ENCODE data around the gene STAB2.
A peak's percentile ranks its signal among the peaks of the same experiment; 100 is the strongest.

Gene STAB2

GRCh38 chr12:103586791-103587370, at the start of gene STAB2:
TSS of gene STAB2 (plus strand) at chr12:103587273. CDS start at chr12:103587477, 204 bp downstream.
- no peak for DNase-seq

DNA sequence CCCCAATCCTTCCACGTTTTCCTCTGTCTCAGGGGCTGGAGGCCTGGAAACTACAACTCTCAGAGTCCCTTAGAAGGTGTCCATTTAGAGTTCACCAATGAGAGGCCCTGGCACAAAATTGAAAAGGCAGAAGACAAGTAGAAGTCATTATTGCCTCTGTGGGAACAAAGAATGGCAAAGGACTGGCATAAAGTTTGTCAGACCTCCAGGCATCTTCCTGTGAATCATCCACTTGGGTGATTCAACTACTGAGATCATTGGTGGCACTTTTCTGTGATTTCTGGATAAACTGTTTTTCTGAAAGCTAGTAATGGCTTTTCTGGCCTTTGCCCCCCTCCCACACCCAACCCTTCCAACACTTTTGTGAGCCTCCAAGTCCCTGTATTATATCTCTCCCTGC, 48.7 kb upstream of the STAB2 start:
- no peak for DNase-seq

GRCh38 chr12:103540319-103540718, 46.8 kb upstream of the STAB2 start:
- DNase-seq: no peak

GRCh38 chr12:103542078-103542477, 45.0 kb upstream of the STAB2 start:
- DNase-seq: no peak

- no peak for DNase-seq
Observed at GRCh38 chr12:103546959-103547358, 40.1 kb upstream of the STAB2 start.

GRCh38 chr12:103547376-103547775, 39.7 kb upstream of the STAB2 start:
- no peak for DNase-seq

- no peak for DNase-seq
Observed at GRCh38 chr12:103547929-103548328, 39.1 kb upstream of the STAB2 start.

DNA sequence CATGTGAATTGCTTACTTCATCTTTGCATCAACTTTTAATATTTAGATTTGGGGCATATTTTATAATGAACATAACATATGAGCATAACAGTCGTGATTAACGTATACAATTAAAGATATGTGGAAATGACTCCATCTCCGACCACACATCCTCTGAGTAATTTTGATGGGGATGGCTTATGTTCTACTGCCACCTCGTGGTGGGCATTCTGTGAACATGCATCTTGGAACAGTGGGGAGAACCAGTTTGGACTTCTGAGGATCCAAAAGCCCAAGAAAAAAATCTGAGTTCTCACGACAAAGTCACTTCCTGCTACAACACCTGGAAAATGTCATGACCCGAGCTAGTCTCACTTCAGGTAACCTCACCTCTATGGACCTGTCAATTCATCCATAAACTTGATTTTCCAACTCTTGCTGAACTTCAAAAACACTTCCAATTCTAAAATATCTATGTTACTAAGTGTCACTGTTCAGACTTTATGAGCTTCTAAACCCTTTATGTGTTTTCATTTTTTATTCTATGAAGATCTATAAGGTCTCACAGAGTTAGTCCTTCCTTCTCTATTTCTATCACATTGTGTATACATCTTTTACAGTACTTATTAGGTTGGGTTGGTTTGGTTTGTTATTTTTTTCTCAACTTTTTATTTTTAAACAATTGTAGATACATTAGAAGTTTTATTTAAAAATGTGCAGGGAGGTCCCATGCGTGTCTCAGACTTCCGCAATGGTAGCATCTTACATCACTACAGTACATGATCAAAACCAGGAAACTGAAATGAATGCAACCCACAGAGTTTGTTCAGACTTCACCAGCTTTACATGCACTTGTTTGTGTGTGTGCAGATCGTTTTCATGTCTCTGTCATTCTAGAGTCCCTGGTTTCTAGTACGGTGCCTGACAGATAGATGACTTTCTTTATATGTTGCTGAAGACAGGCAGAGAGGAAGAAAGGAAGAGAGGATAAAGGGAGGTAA, 38.2 kb upstream of the STAB2 start:
- DNase-seq: peak; percentile 65

DNA sequence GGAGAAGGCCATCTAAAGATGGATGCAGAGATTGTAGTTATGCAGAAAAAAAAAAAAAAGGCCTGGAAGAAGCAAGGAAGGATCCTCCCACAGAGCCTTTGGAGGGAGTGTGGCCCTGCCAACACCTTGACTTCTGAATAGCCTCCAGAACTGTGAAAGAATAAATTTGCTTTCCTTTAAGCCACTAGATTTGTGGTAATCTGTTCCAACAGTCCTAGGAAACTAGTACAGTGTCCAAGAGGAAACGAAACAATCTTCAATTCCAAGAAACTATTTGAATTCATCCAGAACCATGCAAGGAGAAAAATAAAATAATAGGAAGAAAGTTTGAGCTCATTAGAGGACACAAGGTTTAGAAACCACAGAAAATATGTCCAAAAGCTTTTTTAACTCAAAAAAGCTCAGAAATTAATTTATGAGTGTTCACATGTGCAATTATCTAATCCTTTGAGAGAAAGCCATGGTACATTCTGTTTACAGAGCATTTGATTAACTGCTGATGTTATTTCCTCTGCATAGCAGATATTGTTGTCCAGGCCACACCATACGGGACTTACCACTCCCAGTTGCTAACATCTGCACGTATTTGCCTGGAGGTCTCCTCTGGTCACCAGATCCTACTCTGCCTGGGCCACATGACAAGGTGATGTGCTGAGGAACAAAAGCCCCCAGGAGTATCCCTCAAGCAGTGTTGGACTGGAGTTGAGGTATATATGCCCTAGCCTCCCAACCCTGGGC, 30.0 kb upstream of the STAB2 start:
- no peak for DNase-seq

DNA sequence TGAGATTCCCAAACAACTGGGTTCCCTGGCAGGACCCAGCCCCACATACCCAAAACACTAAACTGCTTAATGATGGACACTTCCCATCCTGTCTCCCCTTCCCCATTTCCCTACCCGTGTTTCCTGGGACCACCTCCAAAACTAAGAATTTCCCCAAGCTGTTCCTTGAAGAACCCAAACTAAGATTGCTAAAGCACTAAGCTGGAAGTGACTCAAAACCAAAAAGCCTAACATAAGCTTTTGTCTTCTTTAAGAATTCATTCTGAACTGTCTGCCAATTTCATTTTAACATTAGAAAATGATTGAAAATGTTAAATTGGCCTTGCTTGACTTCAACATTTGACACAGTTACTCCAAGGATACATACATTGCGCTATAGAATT, 29.5 kb upstream of the STAB2 start:
- DNase-seq: no peak

DNA sequence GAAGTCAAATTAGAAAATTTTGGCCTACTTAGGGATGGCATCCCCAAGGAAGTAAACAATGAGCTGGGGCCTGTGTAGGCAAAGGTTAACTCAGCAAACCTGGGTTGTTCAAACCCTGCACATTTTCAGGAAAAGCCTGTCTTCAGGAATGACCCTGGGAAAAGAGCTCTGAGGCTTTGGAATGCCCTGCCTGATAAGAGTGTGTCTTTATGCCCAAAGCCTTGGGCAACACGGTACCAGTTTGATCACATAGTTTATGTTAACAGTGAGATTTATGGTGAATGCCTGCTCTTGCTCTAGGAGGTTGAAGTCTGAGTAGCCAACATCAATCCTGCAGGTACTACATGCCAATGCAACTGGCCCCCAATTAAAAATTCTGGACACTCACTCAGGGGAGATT, 28.2 kb upstream of the STAB2 start:
- no peak for DNase-seq

DNA sequence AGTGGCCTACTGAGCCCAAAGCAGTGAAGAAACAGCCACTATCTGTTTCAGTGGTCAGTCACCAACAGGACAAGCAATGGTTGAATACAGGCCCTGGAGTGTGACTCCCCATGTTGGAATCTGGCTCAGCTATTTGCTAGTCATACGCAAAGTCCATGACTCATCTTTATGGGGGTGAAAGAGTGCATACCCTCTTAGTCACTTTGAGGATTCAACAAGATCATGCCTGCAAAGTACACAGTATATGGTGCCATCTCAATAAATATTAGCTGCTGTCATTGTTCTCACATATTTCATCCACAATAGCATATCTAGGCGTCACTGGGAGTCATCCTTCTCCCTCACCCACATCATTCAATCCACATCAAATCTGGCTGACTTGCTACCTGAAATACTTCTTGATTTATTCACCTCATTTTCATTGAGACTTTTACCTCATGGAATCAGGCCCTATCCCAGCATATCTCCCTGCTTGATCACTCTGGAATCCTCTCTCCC, 26.4 kb upstream of the STAB2 start:
- DNase-seq: no peak

GRCh38 chr12:103561174-103561573, 25.9 kb upstream of the STAB2 start:
- DNase-seq: no peak

DNA sequence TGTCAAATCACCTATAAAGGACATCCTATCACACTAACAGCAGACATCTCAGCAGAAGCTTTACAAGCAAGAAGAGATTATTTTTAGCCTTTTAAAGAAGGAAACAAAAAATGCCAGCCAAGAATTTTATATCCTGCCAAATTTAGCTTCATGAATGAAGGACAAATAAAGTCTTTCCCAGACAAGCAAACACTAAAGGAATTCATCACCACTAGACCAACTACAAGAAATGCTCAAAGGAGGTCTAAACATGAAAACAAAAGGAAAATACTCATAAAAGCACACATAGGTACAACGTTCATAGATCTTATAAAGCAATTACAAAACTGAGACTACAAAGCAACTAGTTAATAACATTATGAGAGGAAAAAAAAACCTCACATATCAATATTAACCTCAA, 20.7 kb upstream of the STAB2 start:
- no peak for DNase-seq

DNA sequence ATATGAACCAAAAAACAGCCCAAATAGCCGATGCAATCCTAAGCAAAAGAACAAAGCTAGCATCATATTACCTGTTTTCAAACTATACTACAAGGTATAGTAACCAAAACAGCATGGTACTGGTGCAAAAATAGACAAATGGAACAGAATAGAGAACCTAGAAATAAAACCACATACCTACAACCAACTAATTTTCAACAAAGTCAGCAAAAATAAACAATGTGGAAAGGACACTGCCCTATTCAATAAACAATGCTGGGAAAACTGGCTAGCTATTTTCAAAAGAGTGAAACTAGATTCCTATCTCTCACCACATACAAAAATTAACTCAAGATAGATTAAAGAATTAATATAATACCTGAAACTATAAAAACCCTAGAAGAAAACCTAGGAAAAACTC, 17.8 kb upstream of the STAB2 start:
- no peak for DNase-seq

DNA sequence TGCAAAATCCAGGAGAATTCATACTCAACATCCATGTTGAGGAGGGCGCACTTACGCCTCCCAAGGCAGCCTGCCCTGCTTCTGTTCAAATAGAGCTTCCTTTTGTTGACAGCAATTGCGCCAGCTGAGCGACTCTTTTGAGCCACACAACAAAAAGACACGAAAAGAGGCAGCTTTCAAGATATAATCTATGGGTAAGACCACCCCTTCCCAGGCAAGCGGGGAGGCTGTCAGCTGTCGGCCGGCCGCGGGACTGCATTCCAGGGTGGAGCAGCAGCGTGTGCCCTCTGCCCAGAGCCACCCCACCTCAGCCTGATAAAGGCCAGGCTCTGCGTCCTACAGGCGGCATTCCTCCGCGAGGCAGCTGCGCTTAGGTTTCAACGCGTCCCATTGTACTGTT, 15.8 kb upstream of the STAB2 start:
- DNase-seq: no peak

GRCh38 chr12:103572312-103573045, 14.6 kb upstream of the STAB2 start:
- DNase-seq: no peak

GRCh38 chr12:103573185-103573584, 13.9 kb upstream of the STAB2 start:
- no peak for DNase-seq

GRCh38 chr12:103578926-103579325, 8.1 kb upstream of the STAB2 start:
- DNase-seq: no peak

GRCh38 chr12:103580026-103580425, 7.0 kb upstream of the STAB2 start:
- no peak for DNase-seq

DNA sequence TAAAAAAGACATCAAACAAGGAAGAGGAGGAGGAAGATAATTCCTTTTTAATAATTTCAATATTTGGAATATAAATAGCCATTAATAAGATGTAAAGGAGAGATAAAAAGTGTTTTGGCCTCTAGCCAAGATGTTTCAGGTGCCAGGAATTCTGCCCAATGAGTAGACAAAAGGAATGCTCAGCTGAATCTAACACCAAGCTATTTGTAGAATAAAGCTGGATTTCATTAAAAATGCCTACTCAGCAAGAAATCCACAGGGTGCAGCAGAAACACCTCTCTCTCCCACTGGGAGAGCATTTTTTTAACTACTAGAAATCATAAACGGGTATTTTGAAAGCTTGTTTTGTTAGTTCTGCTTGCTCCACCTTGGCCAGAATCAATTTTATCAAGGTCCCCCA, 4.1 kb upstream of the STAB2 start:
- no peak for DNase-seq

DNA sequence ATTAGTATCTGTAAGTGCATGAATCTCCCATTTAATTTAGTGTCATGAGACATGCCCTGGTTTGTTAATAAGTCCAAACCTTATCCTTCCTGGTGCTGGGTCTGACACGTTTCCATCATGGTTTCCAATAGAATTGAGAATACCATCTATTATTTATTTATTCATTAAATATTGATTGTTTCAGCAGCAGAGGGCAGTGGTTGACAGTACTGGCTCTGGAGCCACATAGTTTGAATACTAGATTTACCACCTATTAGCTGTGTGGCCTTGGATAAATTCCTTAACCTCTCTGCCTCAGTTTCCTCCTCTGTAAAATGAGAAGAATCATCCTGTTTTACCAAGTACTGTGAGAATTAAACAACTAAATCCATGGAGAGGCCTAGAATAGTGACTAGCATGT, 941 bp upstream of the STAB2 start:
- DNase-seq: no peak

DNA sequence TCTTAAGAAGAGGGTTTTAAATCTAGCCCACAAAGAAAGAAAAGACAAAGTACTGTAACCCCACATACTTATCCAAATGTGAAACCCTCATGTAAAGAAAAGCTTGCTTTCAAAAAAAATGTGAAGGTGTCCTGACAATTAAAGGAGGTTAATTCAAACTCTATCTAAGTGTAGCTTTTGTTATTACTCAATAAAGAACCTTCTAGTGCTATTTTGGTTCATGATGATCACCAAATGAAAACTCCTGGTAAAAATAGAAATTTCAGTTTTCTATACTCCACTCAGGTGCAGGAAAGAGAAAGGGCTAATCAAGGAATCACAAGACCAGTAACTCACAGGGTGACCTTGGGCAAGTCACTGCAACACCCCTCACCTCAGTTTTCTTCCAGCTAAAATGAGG, 1.6 kb downstream of the STAB2 start:
- DNase-seq: no peak
